ENCODE measurements around the gene NNAT. TPM values are rescaled to one million over a fixed set of nuclear protein-coding genes. Genes with fewer than 3 reads are reported as not detected.

NNAT gene
- total RNA-seq, 1 donor from 2014 or later, result not detected

DNA sequence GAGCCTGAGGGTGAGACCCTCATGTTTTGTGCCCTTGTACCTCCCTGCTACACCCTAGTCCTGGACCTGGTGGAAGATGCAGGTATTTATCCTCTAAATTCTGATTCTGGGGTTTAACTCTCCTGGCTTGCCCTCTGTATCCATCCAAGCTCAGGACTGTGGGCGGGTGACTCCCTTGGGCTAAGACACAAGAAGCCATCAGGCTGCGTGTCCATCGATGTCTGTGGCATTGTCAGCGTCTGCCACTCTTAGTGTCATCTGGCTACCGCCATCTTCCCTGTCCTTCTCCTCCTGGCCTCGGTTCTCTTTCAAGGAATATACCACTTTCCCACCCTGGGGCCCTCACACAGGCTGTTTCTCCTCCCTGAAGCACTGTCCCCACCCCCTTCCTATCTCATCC lies 35.5 kb downstream of the NNAT start:
- peak overlapping the region; percentile 23 for H3K27ac Mint-ChIP-seq
- H3K36me3 Mint-ChIP-seq, result no peaks in the 10 kb centered on the region
- H3K9me3 ChIP-seq (ENCODE audit: low read depth), result no peaks in the 10 kb centered on the region
- H3K27me3 Mint-ChIP-seq (ENCODE audit: insufficient read depth, low read depth), result peaks cover 13% of the 10 kb centered on the region
- H4K20me1 ChIP-seq (ENCODE audit: low read depth), result no peaks in the 10 kb centered on the region
- H3K79me2 ChIP-seq (ENCODE audit: low read depth), result no peaks in the 10 kb centered on the region
- H3K36me3 ChIP-seq, result no peaks in the 10 kb centered on the region
- H3K4me1 Mint-ChIP-seq, result no peaks in the 10 kb centered on the region
- DNase-seq (ENCODE audit: low spot score), result no peak
- H3K27me3 ChIP-seq, result no peaks in the 10 kb centered on the region
- no peak overlapping the region for H3K4me3 ChIP-seq
- H3K4me2 ChIP-seq, result no peak overlapping the region
- H3K27ac ChIP-seq, result no peak overlapping the region
- no peaks in the 10 kb centered on the region for H3K4me1 ChIP-seq
- H3K9ac ChIP-seq, result no peak overlapping the region
- H3K9me3 Mint-ChIP-seq, result no peaks in the 10 kb centered on the region
- TF ChIP-seq EZH2 (IDR thresholded peaks at IDR 0.05) (no peak), EZH2phosphoT487 (IDR thresholded peaks at IDR 0.05) (no peak), CTCF (IDR thresholded peaks at IDR 0.05) (no peak)
- no peak overlapping the region for H3K4me3 Mint-ChIP-seq
- H3F3A ChIP-seq (ENCODE audit: low read depth), result peaks cover 3% of the 10 kb centered on the region
- H2AFZ ChIP-seq (replicated peaks), result no peak overlapping the region

DNA sequence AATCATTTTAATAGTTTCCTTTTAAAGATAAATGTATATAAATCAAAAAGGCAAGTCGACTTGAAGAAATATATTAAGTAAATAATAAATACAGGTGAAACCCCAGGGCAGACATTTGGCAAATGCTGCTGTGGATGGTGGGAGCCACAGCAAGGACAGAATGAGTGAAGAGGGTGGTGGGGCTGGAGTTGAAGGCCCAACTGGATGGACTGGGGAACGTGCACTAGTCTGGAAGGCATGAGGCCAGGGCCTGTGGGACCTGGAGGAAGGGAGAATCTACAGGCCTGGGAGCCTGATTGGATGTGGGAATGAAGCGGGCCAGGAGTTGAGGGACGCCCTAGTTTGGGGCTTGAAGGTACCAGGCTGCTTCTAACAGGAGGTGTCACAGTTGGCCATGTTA lies 37.3 kb downstream of the NNAT start:
- Histone ChIP-seq H3K4me1 (no peaks in the 10 kb centered on the region), H3K4me3 (no peak overlapping the region), H3K4me2 (no peak overlapping the region), H3K27me3 (no peaks in the 10 kb centered on the region), H3F3A (ENCODE audit: low read depth) (no peaks in the 10 kb centered on the region), H3K9me3 (ENCODE audit: low read depth) (no peaks in the 10 kb centered on the region), H2AFZ (replicated peaks) (no peak overlapping the region), H3K9ac (no peak overlapping the region), H4K20me1 (ENCODE audit: low read depth) (no peaks in the 10 kb centered on the region), H3K27ac (no peak overlapping the region), H3K79me2 (ENCODE audit: low read depth) (no peaks in the 10 kb centered on the region), H3K36me3 (no peaks in the 10 kb centered on the region)
- Mint-ChIP-seq H3K36me3 (no peaks in the 10 kb centered on the region), H3K27me3 (ENCODE audit: insufficient read depth, low read depth) (peaks cover 14% of the 10 kb centered on the region), H3K4me1 (no peaks in the 10 kb centered on the region), H3K9me3 (no peaks in the 10 kb centered on the region), H3K4me3 (no peak overlapping the region), H3K27ac (no peak overlapping the region)
- DNase-seq (ENCODE audit: low spot score), result no peak
- TF ChIP-seq CTCF (IDR thresholded peaks at IDR 0.05), result no peak
- no peak for TF ChIP-seq EZH2phosphoT487 (IDR thresholded peaks at IDR 0.05)
- no peak for TF ChIP-seq EZH2 (IDR thresholded peaks at IDR 0.05)

- Histone ChIP-seq H3K4me2 (no peak overlapping the region), H3F3A (ENCODE audit: low read depth) (no peaks in the 10 kb centered on the region), H3K9me3 (ENCODE audit: low read depth) (no peaks in the 10 kb centered on the region), H3K9ac (no peak overlapping the region), H3K27me3 (peaks cover 4% of the 10 kb centered on the region), H3K27ac (no peak overlapping the region), H3K79me2 (ENCODE audit: low read depth) (no peaks in the 10 kb centered on the region), H3K36me3 (no peaks in the 10 kb centered on the region), H4K20me1 (ENCODE audit: low read depth) (no peaks in the 10 kb centered on the region), H3K4me3 (no peak overlapping the region), H3K4me1 (no peaks in the 10 kb centered on the region), H2AFZ (replicated peaks) (no peak overlapping the region)
- H3K27me3 Mint-ChIP-seq (ENCODE audit: insufficient read depth, low read depth), result peaks cover 17% of the 10 kb centered on the region
- no peak overlapping the region for H3K27ac Mint-ChIP-seq
- DNase-seq (ENCODE audit: low spot score), result no peak
- no peaks in the 10 kb centered on the region for H3K9me3 Mint-ChIP-seq
- TF ChIP-seq CTCF (IDR thresholded peaks at IDR 0.05) (no peak), EZH2 (IDR thresholded peaks at IDR 0.05) (no peak), EZH2phosphoT487 (IDR thresholded peaks at IDR 0.05) (no peak)
- H3K4me1 Mint-ChIP-seq, result no peaks in the 10 kb centered on the region
- no peak overlapping the region for H3K4me3 Mint-ChIP-seq
- no peaks in the 10 kb centered on the region for H3K36me3 Mint-ChIP-seq
Observed at GRCh38 chr20:37558779-37559178, 37.7 kb downstream of the NNAT start.
